IMR-90 (cell line): ENCODE measurements around the gene TNFRSF11A.

Experiments
- BHLHE40 ChIP-seq: fragments of 150-350 bp; IDR thresholded peaks from 2 replicates; pipeline ENCODE4 v1.6.1; 2016; ENCODE audit warnings: mild to moderate bottlenecking, low read depth, low read length
- CEBPB ChIP-seq: IDR thresholded peaks from 2 replicates; pipeline ENCODE4 v1.6.1; 2012; ENCODE audit warnings: low read depth, low read length, improper control_type of control experiment
- ELK1 ChIP-seq: fragments of 150-350 bp; IDR thresholded peaks from 2 replicates; pipeline ENCODE4 v1.6.1; 2016; ENCODE audit warnings: low read depth, mild to moderate bottlenecking, low read length, moderate library complexity, borderline replicate concordance
- FOS ChIP-seq: fragments of 150-350 bp; IDR thresholded peaks from 2 replicates; pipeline ENCODE4 v1.6.1; 2016; ENCODE audit warnings: low read depth, low read length
- MAFK ChIP-seq: IDR thresholded peaks from 2 replicates; pipeline ENCODE4 v1.6.1; 2012; ENCODE audit warnings: low read depth, low read length, improper control_type of control experiment
- POLR2A ChIP-seq: IDR thresholded peaks from 2 replicates; pipeline ENCODE4 v1.6.1; 2012; ENCODE audit warnings: mild to moderate bottlenecking, low read depth, low read length
- RFX5 ChIP-seq: IDR thresholded peaks from 2 replicates; pipeline ENCODE4 v1.8.0; 2012; ENCODE audit warnings: low read depth, mild to moderate bottlenecking, low read length, moderate library complexity
- SMC3 ChIP-seq: fragments of 150-350 bp; IDR thresholded peaks from 2 replicates; pipeline ENCODE4 v1.6.1; 2016; ENCODE audit warnings: low read depth, mild to moderate bottlenecking, antibody characterized with exemption, low read length, moderate library complexity
- USF2 ChIP-seq: fragments of 150-350 bp; IDR thresholded peaks from 2 replicates; pipeline ENCODE4 v1.6.1; 2017; ENCODE audit warnings: mild to moderate bottlenecking, antibody characterized with exemption, low read length, low read depth
- TF ChIP-seq, protein P1 (sequence below): conservative IDR thresholded peaks from 2 replicates; pipeline ENCODE4 v1.5.1; 2012; ENCODE audit warnings: mild to moderate bottlenecking, low read depth, low read length, improper control_type of control experiment

DNA sequence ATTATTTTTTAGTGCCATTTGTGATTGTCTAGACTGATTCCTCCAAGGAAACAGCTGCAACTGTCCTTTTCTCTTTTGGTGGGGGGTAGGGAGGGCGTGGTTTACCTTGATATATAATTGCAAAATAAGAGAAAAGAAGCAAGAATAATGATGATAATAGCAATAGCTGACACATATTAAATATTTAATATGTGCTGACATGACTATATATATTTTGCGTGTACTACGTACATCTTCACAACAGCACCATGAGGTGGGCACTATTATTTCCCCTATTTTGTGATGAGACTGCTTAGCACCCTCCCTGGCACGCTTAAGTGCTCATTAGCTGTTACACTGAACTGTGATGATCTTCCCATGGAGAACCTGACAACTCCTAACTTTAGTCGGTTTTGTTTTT is 39.4 kb downstream of the TNFRSF11A start:
- TF ChIP-seq, protein P1, sequence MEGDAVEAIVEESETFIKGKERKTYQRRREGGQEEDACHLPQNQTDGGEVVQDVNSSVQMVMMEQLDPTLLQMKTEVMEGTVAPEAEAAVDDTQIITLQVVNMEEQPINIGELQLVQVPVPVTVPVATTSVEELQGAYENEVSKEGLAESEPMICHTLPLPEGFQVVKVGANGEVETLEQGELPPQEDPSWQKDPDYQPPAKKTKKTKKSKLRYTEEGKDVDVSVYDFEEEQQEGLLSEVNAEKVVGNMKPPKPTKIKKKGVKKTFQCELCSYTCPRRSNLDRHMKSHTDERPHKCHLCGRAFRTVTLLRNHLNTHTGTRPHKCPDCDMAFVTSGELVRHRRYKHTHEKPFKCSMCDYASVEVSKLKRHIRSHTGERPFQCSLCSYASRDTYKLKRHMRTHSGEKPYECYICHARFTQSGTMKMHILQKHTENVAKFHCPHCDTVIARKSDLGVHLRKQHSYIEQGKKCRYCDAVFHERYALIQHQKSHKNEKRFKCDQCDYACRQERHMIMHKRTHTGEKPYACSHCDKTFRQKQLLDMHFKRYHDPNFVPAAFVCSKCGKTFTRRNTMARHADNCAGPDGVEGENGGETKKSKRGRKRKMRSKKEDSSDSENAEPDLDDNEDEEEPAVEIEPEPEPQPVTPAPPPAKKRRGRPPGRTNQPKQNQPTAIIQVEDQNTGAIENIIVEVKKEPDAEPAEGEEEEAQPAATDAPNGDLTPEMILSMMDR = no peak
- no peak for TF ChIP-seq SMC3
- TF ChIP-seq POLR2A = no peak
- no peak for TF ChIP-seq ELK1
- no peak for TF ChIP-seq CEBPB
- TF ChIP-seq BHLHE40 = no peak
- no peak for TF ChIP-seq USF2
- peak; percentile 64 for TF ChIP-seq MAFK
- TF ChIP-seq RFX5 = no peak
- no peak for TF ChIP-seq FOS
